ENCODE measurements around the gene TGM6.

The TGM6 gene

DNA sequence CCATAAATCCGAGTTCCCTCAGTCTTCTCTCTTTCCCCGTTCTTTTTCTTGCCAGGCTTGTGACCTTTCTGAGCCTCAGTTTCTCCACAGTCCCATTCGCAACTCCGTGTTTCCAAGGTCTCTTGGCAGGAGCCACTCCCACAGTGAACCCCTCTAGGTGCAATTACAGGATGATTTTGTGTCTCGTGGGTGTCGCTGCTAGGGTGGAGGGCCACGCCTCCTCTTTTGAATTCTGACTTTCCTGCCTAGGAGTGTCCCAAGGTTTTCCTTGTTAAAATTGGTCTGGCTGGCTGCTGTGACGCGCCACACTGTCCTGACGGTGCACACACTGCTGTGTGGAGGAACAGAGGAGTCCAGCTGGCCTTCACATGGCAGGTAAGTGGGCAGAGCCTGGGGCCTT is at the start of gene TGM6:
TGM6 (plus strand) TSS at position 301 of the 400 bp plus-strand sequence; CDS start at position 369, 68 bp downstream.
- Histone ChIP-seq H3K9ac (ENCODE audit: low read depth, low read length) (no peak within 1 kb of the TSS), H3K4me1 (ENCODE audit: control insufficient read depth, insufficient read depth, low read length) (peaks cover 13% of the 10 kb centered on the region), H3K9me3 (ENCODE audit: control insufficient read depth, insufficient read depth, low read length) (no peaks in the 10 kb centered on the region), H3K4me3 (ENCODE audit: low read depth, low read length) (no peak within 1 kb of the TSS), H3K27me3 (ENCODE audit: control insufficient read depth, insufficient read depth, low read length) (no peaks in the 10 kb centered on the region), H3K27ac (ENCODE audit: low read depth, low read length) (peak within 1 kb of the TSS; percentile 6), H3K36me3 (ENCODE audit: control insufficient read depth, insufficient read depth, low read length) (no peaks in the 10 kb centered on the region)

DNA sequence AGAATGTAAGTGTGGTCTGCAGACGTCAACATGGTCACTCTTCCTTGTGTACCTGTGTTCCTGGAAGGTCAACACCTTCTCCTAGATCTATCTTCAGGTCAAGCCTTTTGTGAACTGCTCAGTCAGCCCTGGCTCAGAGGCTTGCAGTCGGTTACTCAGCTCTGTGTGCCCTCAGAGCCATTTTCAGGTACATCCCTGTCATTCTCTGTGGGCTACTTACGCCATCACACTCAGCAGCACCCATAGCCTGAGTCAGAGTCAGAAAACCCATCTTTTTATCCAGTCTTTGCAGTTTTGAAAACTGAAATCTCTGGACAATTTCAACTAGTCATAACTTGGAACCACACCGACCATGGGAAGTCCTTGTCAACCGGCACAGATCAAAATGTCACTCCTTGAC is 49.6 kb upstream of the TGM6 start:
- Histone ChIP-seq H3K27ac (ENCODE audit: low read depth, low read length) (no peak overlapping the region), H3K9me3 (ENCODE audit: control insufficient read depth, insufficient read depth, low read length) (no peaks in the 10 kb centered on the region), H3K27me3 (ENCODE audit: control insufficient read depth, insufficient read depth, low read length) (no peaks in the 10 kb centered on the region), H3K9ac (ENCODE audit: low read depth, low read length) (no peak overlapping the region), H3K4me3 (ENCODE audit: low read depth, low read length) (no peak overlapping the region), H3K36me3 (ENCODE audit: control insufficient read depth, insufficient read depth, low read length) (no peaks in the 10 kb centered on the region), H3K4me1 (ENCODE audit: control insufficient read depth, insufficient read depth, low read length) (peaks cover 7% of the 10 kb centered on the region; the same call in 1 of the 2 replicates)

DNA sequence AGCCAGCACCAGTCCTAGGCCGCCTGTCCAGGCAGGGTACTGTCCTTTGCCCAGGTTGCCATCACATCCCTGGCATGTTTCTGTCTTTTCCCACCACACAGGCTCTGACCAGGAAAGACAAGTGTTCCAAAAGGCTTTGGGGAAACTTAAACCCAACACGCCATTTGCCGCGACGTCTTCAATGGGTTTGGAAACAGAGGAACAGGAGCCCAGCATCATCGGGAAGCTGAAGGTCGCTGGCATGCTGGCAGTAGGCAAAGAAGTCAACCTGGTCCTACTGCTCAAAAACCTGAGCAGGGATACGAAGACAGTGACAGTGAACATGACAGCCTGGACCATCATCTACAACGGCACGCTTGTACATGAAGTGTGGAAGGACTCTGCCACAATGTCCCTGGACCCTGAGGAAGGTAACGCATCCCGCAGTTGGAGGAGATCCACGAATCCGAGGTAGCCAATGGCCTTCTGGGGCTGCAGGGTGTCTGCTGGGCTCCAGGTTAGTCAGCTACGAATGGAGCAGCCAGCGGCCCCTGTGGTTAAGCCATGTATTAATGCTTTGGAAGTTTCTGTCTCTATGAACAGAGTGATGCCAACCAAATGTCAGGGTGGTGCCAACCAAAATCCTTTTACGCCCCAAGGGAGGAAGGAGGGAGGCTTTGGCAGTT is 48.7 kb upstream of the TGM6 start:
- Histone ChIP-seq H3K4me1 (ENCODE audit: control insufficient read depth, insufficient read depth, low read length) (peaks cover 7% of the 10 kb centered on the region; the same call in 1 of the 2 replicates), H3K9ac (ENCODE audit: low read depth, low read length) (no peak overlapping the region), H3K36me3 (ENCODE audit: control insufficient read depth, insufficient read depth, low read length) (no peaks in the 10 kb centered on the region), H3K27ac (ENCODE audit: low read depth, low read length) (no peak overlapping the region), H3K27me3 (ENCODE audit: control insufficient read depth, insufficient read depth, low read length) (no peaks in the 10 kb centered on the region), H3K4me3 (ENCODE audit: low read depth, low read length) (no peak overlapping the region), H3K9me3 (ENCODE audit: control insufficient read depth, insufficient read depth, low read length) (no peaks in the 10 kb centered on the region)

DNA sequence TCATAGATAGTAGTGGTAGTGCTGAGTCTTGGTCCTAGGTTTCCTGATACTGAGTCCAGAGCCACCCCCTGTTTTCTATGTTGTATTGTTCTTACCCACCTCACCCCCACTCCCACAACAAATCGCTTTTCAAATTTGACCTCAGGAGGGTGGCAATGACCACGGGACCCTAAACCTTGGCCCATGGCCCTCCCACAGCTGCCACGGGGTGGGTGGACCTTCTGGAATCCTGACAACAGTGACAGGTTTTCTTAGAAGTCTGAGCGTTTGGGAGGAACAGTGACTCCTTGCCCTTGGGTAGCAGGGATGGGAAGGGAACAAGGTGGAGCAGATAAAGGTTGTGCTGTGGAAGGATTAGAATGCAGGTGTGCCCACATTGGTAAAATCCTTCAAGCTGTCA is 48.0 kb upstream of the TGM6 start:
- Histone ChIP-seq H3K36me3 (ENCODE audit: control insufficient read depth, insufficient read depth, low read length) (no peaks in the 10 kb centered on the region), H3K9ac (ENCODE audit: low read depth, low read length) (no peak overlapping the region), H3K9me3 (ENCODE audit: control insufficient read depth, insufficient read depth, low read length) (no peaks in the 10 kb centered on the region), H3K27ac (ENCODE audit: low read depth, low read length) (no peak overlapping the region), H3K4me3 (ENCODE audit: low read depth, low read length) (no peak overlapping the region), H3K27me3 (ENCODE audit: control insufficient read depth, insufficient read depth, low read length) (no peaks in the 10 kb centered on the region), H3K4me1 (ENCODE audit: control insufficient read depth, insufficient read depth, low read length) (peaks cover 7% of the 10 kb centered on the region; the same call in 1 of the 2 replicates)

DNA sequence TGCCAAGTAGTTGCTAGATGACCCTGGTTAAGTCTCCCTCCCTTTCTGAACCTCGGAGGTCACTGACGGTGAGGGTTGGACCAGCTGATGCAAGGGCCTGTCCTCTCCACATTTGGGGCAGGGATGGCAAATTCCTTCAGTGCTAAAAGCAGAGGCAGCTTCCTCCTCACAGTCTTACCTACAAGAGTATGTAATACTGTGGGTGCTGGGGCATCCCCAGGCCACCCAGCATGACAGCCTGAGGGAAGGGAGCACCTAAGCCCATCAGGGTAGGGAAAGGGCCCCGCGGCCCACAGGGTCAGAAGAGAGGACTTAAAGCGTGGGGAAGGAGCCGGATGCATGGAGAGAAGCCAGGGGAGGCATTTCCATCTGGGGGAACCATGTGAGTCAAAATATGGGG is 46.9 kb upstream of the TGM6 start:
- Histone ChIP-seq H3K9ac (ENCODE audit: low read depth, low read length) (no peak overlapping the region), H3K27me3 (ENCODE audit: control insufficient read depth, insufficient read depth, low read length) (no peaks in the 10 kb centered on the region), H3K4me1 (ENCODE audit: control insufficient read depth, insufficient read depth, low read length) (peaks cover 7% of the 10 kb centered on the region; the same call in 1 of the 2 replicates), H3K36me3 (ENCODE audit: control insufficient read depth, insufficient read depth, low read length) (no peaks in the 10 kb centered on the region), H3K9me3 (ENCODE audit: control insufficient read depth, insufficient read depth, low read length) (no peaks in the 10 kb centered on the region), H3K27ac (ENCODE audit: low read depth, low read length) (no peak overlapping the region), H3K4me3 (ENCODE audit: low read depth, low read length) (no peak overlapping the region)

DNA sequence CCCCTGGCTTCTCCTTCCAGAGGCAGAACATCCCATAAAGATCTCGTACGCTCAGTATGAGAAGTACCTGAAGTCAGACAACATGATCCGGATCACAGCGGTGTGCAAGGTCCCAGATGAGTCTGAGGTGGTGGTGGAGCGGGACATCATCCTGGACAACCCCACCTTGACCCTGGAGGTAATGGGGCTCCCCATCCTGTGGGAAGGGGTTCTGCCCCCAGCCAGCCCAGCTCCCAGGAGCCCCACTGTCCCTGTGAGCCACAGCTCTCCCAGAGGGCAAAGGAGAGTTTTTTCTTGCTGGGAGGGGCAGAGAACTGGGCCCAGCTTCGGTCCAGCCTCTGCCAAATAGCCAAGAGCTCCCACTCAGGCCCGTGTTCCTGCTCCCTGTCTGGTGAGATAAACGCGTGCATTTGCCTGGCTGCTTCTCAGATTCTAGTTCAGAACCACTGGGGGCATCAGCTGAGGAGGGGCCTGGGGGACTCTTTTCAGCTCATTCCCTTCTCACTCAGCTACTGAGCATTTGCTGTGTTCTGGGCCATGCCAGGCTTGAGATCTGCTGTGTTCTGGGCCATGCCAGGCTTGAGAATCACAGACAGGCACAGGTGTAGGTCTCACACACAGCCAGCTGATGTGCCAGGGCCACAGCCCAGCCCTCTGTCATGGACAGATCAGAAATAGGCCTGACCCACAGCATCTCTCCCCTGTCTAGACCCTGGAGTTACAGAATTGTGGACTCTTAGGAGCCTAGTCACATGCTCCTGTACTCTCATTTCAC is 45.4 kb upstream of the TGM6 start:
- no peaks in the 10 kb centered on the region for H3K9me3 ChIP-seq (ENCODE audit: control insufficient read depth, insufficient read depth, low read length)
- H3K9ac ChIP-seq (ENCODE audit: low read depth, low read length): no peak overlapping the region
- no peaks in the 10 kb centered on the region for H3K4me1 ChIP-seq (ENCODE audit: control insufficient read depth, insufficient read depth, low read length)
- H3K36me3 ChIP-seq (ENCODE audit: control insufficient read depth, insufficient read depth, low read length): no peaks in the 10 kb centered on the region
- H3K27ac ChIP-seq (ENCODE audit: low read depth, low read length): no peak overlapping the region
- H3K4me3 ChIP-seq (ENCODE audit: low read depth, low read length): no peak overlapping the region
- no peaks in the 10 kb centered on the region for H3K27me3 ChIP-seq (ENCODE audit: control insufficient read depth, insufficient read depth, low read length)

DNA sequence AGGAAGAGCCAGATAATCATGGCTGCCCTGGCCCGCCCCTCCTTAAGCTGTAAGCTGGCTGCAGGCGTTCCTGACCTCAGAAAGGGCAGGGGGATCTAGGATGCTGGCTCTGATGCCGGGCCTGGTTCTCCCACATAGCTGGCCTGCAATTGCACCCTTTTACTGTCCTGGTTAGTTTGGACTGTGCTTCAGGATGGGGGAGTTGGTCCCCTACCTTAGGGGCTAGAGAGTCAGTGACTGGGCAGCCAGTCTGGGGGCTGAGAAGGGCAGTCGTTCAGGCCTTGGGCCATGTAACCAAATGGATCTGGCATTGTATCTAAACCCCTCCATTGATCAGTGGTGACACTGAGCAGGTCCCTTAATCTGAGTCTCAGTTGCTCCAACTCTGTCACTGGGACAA is 44.2 kb upstream of the TGM6 start:
- no peak overlapping the region for H3K27ac ChIP-seq (ENCODE audit: low read depth, low read length)
- no peaks in the 10 kb centered on the region for H3K36me3 ChIP-seq (ENCODE audit: control insufficient read depth, insufficient read depth, low read length)
- H3K4me1 ChIP-seq (ENCODE audit: control insufficient read depth, insufficient read depth, low read length): no peaks in the 10 kb centered on the region

DNA sequence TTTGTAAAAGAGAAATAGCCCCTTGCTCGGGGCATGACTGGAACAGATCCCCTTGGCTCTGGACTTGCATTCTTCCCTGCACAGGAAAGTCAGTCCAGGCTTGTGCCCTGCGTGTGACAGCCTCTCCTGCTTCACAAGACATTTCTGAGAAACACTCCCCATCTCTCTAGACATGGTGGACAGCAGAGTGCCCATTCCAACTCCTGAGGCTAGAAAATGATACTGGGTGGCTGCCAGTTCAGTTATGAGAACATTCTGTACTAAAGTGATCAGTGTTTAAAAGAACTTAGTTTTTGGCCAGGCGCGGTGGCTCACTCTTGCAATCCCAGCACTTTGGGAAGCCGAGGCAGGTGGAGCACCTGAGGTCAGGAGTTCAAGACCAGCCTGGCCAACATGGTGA is 43.6 kb upstream of the TGM6 start:
- H3K9ac ChIP-seq (ENCODE audit: low read depth, low read length): no peak overlapping the region
- no peaks in the 10 kb centered on the region for H3K9me3 ChIP-seq (ENCODE audit: control insufficient read depth, insufficient read depth, low read length)
- H3K36me3 ChIP-seq (ENCODE audit: control insufficient read depth, insufficient read depth, low read length): no peaks in the 10 kb centered on the region
- H3K27me3 ChIP-seq (ENCODE audit: control insufficient read depth, insufficient read depth, low read length): no peaks in the 10 kb centered on the region
- H3K27ac ChIP-seq (ENCODE audit: low read depth, low read length): no peak overlapping the region
- H3K4me1 ChIP-seq (ENCODE audit: control insufficient read depth, insufficient read depth, low read length): no peaks in the 10 kb centered on the region
- H3K4me3 ChIP-seq (ENCODE audit: low read depth, low read length): no peak overlapping the region

More for the DNA sequence above, 44.2 kb upstream of the TGM6 start:
- Histone ChIP-seq H3K4me3 (ENCODE audit: low read depth, low read length) (no peak overlapping the region), H3K9me3 (ENCODE audit: control insufficient read depth, insufficient read depth, low read length) (no peaks in the 10 kb centered on the region), H3K9ac (ENCODE audit: low read depth, low read length) (no peak overlapping the region), H3K27me3 (ENCODE audit: control insufficient read depth, insufficient read depth, low read length) (no peaks in the 10 kb centered on the region)

DNA sequence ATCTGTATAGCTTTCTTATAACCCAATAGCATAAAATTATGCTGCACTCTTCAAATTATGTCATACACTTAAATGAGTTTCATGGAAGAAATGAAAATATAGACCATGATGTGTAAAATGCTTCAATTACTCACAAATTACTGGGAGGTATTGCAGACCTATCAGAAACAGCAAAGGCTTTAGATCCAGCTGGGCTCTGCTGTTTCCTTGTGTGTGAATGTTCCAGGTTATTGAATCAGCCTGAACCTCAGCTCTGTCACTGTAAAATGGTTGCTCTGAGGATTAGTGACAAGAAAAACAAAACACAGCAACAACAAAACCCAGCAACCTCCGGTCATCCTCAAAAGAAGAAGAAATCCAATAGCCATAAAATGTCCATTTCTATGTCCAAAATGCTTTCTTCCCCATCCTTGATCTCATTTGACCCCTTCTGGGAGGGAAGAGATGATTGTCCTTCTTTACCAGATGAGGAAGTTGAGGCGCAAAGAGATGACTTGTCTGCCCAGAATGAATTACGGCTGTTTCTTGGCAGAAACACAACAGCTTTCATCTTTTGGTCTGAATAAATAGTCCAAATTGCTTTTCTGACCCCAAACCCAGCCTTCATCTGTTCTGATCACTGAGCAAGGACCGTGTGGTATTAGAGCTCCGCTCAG is 42.2 kb upstream of the TGM6 start:
- H3K4me1 ChIP-seq (ENCODE audit: control insufficient read depth, insufficient read depth, low read length): no peaks in the 10 kb centered on the region
- H3K9me3 ChIP-seq (ENCODE audit: control insufficient read depth, insufficient read depth, low read length): no peaks in the 10 kb centered on the region
- H3K4me3 ChIP-seq (ENCODE audit: low read depth, low read length): no peak overlapping the region
- no peak overlapping the region for H3K27ac ChIP-seq (ENCODE audit: low read depth, low read length)
- H3K36me3 ChIP-seq (ENCODE audit: control insufficient read depth, insufficient read depth, low read length): no peaks in the 10 kb centered on the region
- H3K27me3 ChIP-seq (ENCODE audit: control insufficient read depth, insufficient read depth, low read length): no peaks in the 10 kb centered on the region
- H3K9ac ChIP-seq (ENCODE audit: low read depth, low read length): no peak overlapping the region

DNA sequence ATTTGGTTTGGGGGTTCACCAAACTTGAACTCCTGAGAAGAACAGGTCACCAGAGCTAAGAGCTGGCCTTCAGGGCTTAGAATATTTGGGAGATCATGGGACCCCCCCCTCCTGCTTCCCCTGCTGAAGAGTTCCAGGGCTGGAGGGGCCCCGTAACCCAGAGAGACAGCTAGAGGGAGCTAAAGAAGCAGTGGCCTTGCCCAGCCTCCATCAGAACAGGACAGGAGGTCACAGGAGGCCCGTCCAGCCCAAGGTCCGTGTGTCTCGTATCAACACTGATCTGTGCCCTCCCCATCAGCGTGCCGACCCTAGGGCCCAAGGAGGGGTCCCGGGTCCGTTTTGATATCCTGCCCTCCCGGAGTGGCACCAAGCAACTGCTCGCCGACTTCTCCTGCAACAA is 40.6 kb upstream of the TGM6 start:
- no peak overlapping the region for H3K4me3 ChIP-seq (ENCODE audit: low read depth, low read length)
- no peaks in the 10 kb centered on the region for H3K36me3 ChIP-seq (ENCODE audit: control insufficient read depth, insufficient read depth, low read length)
- no peak overlapping the region for H3K27ac ChIP-seq (ENCODE audit: low read depth, low read length)
- H3K27me3 ChIP-seq (ENCODE audit: control insufficient read depth, insufficient read depth, low read length): no peaks in the 10 kb centered on the region
- H3K4me1 ChIP-seq (ENCODE audit: control insufficient read depth, insufficient read depth, low read length): no peaks in the 10 kb centered on the region
- no peaks in the 10 kb centered on the region for H3K9me3 ChIP-seq (ENCODE audit: control insufficient read depth, insufficient read depth, low read length)
- H3K9ac ChIP-seq (ENCODE audit: low read depth, low read length): no peak overlapping the region

DNA sequence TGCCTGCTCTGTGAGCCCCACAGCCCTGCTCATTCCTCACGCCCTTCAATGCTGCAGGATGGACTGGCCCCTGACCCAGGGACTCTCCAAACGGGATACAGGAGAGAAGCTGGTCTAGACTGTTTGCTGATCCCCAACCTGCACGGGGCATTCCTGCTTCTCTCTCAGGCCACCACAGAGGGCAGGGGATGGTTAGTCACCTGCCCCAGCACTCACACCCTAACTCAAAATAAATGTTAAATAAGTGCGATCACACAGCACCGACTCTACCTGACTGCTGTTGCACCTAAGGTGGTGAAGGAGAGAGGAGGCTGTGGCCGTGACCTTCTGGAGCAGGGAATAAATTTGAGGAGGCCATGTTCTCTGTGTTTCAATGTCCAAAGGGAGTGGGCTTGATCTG is 39.9 kb upstream of the TGM6 start:
- H3K9me3 ChIP-seq (ENCODE audit: control insufficient read depth, insufficient read depth, low read length): no peaks in the 10 kb centered on the region
- no peaks in the 10 kb centered on the region for H3K4me1 ChIP-seq (ENCODE audit: control insufficient read depth, insufficient read depth, low read length)
- no peak overlapping the region for H3K4me3 ChIP-seq (ENCODE audit: low read depth, low read length)
- H3K9ac ChIP-seq (ENCODE audit: low read depth, low read length): no peak overlapping the region
- no peaks in the 10 kb centered on the region for H3K27me3 ChIP-seq (ENCODE audit: control insufficient read depth, insufficient read depth, low read length)
- no peaks in the 10 kb centered on the region for H3K36me3 ChIP-seq (ENCODE audit: control insufficient read depth, insufficient read depth, low read length)
- H3K27ac ChIP-seq (ENCODE audit: low read depth, low read length): no peak overlapping the region
